GM12878 (cell line): ENCODE data around the gene SYT1. TPM values are rescaled to one million over a fixed set of nuclear protein-coding genes. Genes with fewer than 3 reads are reported as not detected.

ENCODE experiments used
- ATAC-seq: fragments of 200-7000 bp; cut with Tn5 transposase; 3 replicates; pipeline ENCODE4 v1.9.1; 2020; ENCODE audit warnings: mild to moderate bottlenecking, moderate library complexity
- BruUV-seq: library from RNA; stranded (reverse); fragments of 400-500 nt; replicated peaks from 2 replicates; lab custom pipeline; 2021; lab: Mats Ljungman, UMichigan
- CTCF ChIA-PET: fragments of 300-600 bp; sonication (Branson Sonifier 250); formaldehyde crosslinking; extraction: SDS; loops from one replicate; lab custom pipeline; 2021; ENCODE audit warnings: inconsistent platforms; lab: Yijun Ruan, JAX
- POLR2A ChIA-PET: fragments of 350-600 bp; formaldehyde crosslinking; extraction: SDS; loops from one replicate; lab custom pipeline; 2021; ENCODE audit warnings: inconsistent platforms; lab: Charles Lee
- RAD21 ChIA-PET: fragments of 300-600 bp; sonication (Branson Sonifier 250); formaldehyde crosslinking; loops from one replicate; lab custom pipeline; 2023; ENCODE audit warnings: antibody characterized with exemption; ENCODE audit not compliant: unreplicated experiment; lab: Charles Lee
- SMC1A ChIA-PET: fragments of 300-600 bp; sonication (Branson Sonifier 250); formaldehyde crosslinking; loops from one replicate; lab custom pipeline; 2023; ENCODE audit not compliant: unreplicated experiment, uncharacterized antibody; lab: Charles Lee
- DNase-seq: peaks from one replicate; pipeline ENCODE4 v3.0.0-alpha.2; 2011; ENCODE audit warnings: low read depth, low spot score
- FAIRE-seq: peaks from 3 replicates; lab custom pipeline; 2011; peaks lifted over from hg19 to GRCh38; lab: Jason Lieb, UNC
- H2AFZ ChIP-seq: 2 replicates; pipeline ENCODE4 v1.6.0; 2011; ENCODE audit warnings: low read depth, low read length, control low read depth; ENCODE audit not compliant: control insufficient read depth
- H3K27ac ChIP-seq: 2 replicates; pipeline ENCODE4 v1.5.1; 2011; ENCODE audit warnings: control low read depth; ENCODE audit not compliant: control insufficient read depth, insufficient read depth
- H3K27me3 ChIP-seq, 2 experiments: replicated peaks in 1 of 2; 2 replicates each; pipeline versions ENCODE4 v1.6.0 to v1.6.1; 2011; ENCODE audit warnings: low read length in 1 of 2; ENCODE audit not compliant: control insufficient read depth in 2 of 2, insufficient read depth in 2 of 2
- H3K36me3 ChIP-seq, 2 experiments: 2 replicates each; pipeline ENCODE4 v1.5.1; 2011; ENCODE audit warnings: low read length in 1 of 2; ENCODE audit not compliant: control insufficient read depth in 2 of 2, insufficient read depth in 2 of 2
- H3K4me1 ChIP-seq: 2 replicates; pipeline ENCODE4 v1.6.1; 2011; ENCODE audit warnings: mild to moderate bottlenecking, low read length, moderate library complexity, mixed read lengths; ENCODE audit not compliant: control insufficient read depth, insufficient read depth
- H3K4me2 ChIP-seq: 2 replicates; pipeline ENCODE4 v1.6.0; 2011; ENCODE audit warnings: control low read depth; ENCODE audit not compliant: control insufficient read depth, insufficient read depth
- H3K4me3 ChIP-seq: fragments of 200-600 bp; sonication (generic); 2 replicates; pipeline ENCODE4 v1.5.1; 2016
- H3K79me2 ChIP-seq: 2 replicates; pipeline ENCODE4 v1.6.0; 2011; ENCODE audit warnings: low read length; ENCODE audit not compliant: control insufficient read depth, insufficient read depth
- H3K9ac ChIP-seq: 2 replicates; pipeline ENCODE4 v1.8.0; 2011; ENCODE audit warnings: low read length, control low read depth, mixed read lengths; ENCODE audit not compliant: control insufficient read depth, insufficient read depth
- H3K9me3 ChIP-seq: replicated peaks from 3 replicates; pipeline ENCODE4 v1.5.1; 2011; ENCODE audit warnings: mild to moderate bottlenecking, low read length; ENCODE audit not compliant: control insufficient read depth, insufficient read depth
- H4K20me1 ChIP-seq: 2 replicates; pipeline ENCODE4 v1.6.0; 2011; ENCODE audit not compliant: control insufficient read depth, insufficient read depth
- BACH1 ChIP-seq: fragments of 450-650 bp; IDR thresholded peaks from 2 replicates; pipeline ENCODE4 v1.6.1; 2017; ENCODE audit warnings: mild to moderate bottlenecking, borderline replicate concordance
- CBX5 ChIP-seq: sonication (generic); IDR thresholded peaks from 2 replicates; pipeline ENCODE4 v1.6.1; 2016; ENCODE audit warnings: low read depth, moderate library complexity, mild to moderate bottlenecking, inconsistent platforms
- FOS ChIP-seq: IDR thresholded peaks from 3 replicates; pipeline ENCODE4 v1.6.1; 2011; ENCODE audit warnings: borderline replicate concordance; ENCODE audit not compliant: insufficient read length; ENCODE audit errors: extremely low read depth
- FOXM1 ChIP-seq: IDR thresholded peaks from 2 replicates; pipeline ENCODE4 v1.6.1; 2012; ENCODE audit warnings: low read depth, mild to moderate bottlenecking, inconsistent platforms, low read length, moderate library complexity
- GATAD2B ChIP-seq: fragments of 450-650 bp; conservative IDR thresholded peaks from 2 replicates; pipeline ENCODE4 v1.6.1; 2017; ENCODE audit warnings: low read depth, mild to moderate bottlenecking, moderate library complexity
- LARP7 ChIP-seq: fragments of 450-650 bp; IDR thresholded peaks from 2 replicates; pipeline ENCODE4 v1.6.1; 2017; ENCODE audit warnings: mild to moderate bottlenecking
- MEF2B ChIP-seq: fragments of 450-650 bp; IDR thresholded peaks from 2 replicates; pipeline ENCODE4 v1.6.1; 2018; ENCODE audit warnings: mild to moderate bottlenecking, moderate library complexity; ENCODE audit not compliant: partially characterized antibody, poor library complexity, severe bottlenecking
- POLR2AphosphoS5 ChIP-seq: IDR thresholded peaks from 2 replicates; pipeline ENCODE4 v1.6.1; 2011; ENCODE audit warnings: mild to moderate bottlenecking, low read length, inconsistent platforms
- RBBP5 ChIP-seq: fragments of 200-600 bp; sonication (generic); conservative IDR thresholded peaks from 2 replicates; pipeline ENCODE4 v1.6.1; 2016
- USF1 ChIP-seq: IDR thresholded peaks from 2 replicates; pipeline ENCODE4 v1.6.1; 2011; ENCODE audit warnings: borderline replicate concordance, low read depth, mild to moderate bottlenecking, moderate library complexity, mixed read lengths, low read length; ENCODE audit not compliant: insufficient read depth; ENCODE audit errors: extremely low read length
- ZNF207 ChIP-seq: fragments of 450-650 bp; IDR thresholded peaks from 2 replicates; pipeline ENCODE4 v1.6.1; 2014; ENCODE audit warnings: antibody characterized with exemption, mild to moderate bottlenecking, borderline replicate concordance
- ZNF384 ChIP-seq: IDR thresholded peaks from 2 replicates; pipeline ENCODE4 v1.6.1; 2012; ENCODE audit warnings: low read depth, mild to moderate bottlenecking, low read length, improper control_type of control experiment, borderline replicate concordance
- WGBS: methylation state at CpG from one replicate; pipeline ENCODE4 v1.1.6; 2016; ENCODE audit warnings: low lambda C conversion rate; ENCODE audit not compliant: insufficient replicate concordance, insufficient coverage; ENCODE audit errors: missing lambda C conversion rate; 5-methylcytosine and 5-hydroxymethylcytosine counted together
- in situ Hi-C: fragments of 300-500 bp; cut with MboI; formaldehyde crosslinking; loops from 9 replicates; pipeline ENCODE4 v1.14.3; 2018; ENCODE audit warnings: mixed read lengths
- intact Hi-C: fragments of 100-400 bp; cut with micrococcal nuclease; formaldehyde crosslinking; loops from one replicate; pipeline ENCODE4 v1.14.2; 2022; ENCODE audit not compliant: unreplicated experiment
- polyA plus RNA-seq, 11 experiments: library from polyadenylated mRNA; depleted of rRNA in 4 of 11; unstranded in 6 of 11; stranded (reverse) in 5 of 11; fragments of >200 nt; fragmentation: Nextera tagmentation in 4 of 11; fragmentation: Illumina TruSeq in 1 of 11; extraction: Ambion mirVana in 4 of 11; extraction: Trizol in 1 of 11; gene quantifications; 1 replicate in 1 of 11; 2 replicates in 10 of 11; pipeline versions ENCODE4 v1.2.1 to v1.2.3, GENCODE V29; 2011 to 2016; ENCODE audit warnings: inconsistent platforms in 2 of 11, missing spikeins in 2 of 11, low read depth in 1 of 11
- total RNA-seq, 4 experiments: library from RNA; depleted of rRNA in 3 of 4; stranded (reverse); fragments of >200 nt in 3 of 4; fragmentation: Illumina TruSeq in 1 of 4; extraction: Trizol in 1 of 4; gene quantifications; 2 replicates each; pipeline versions ENCODE4 v1.2.1 to v1.2.3, GENCODE V29; 2013 to 2021
- TF ChIP-seq, protein P1 (sequence below): fragments of 450-650 bp; conservative IDR thresholded peaks from 2 replicates; pipeline ENCODE4 v1.6.1; 2017; ENCODE audit warnings: mild to moderate bottlenecking, moderate library complexity

Gene SYT1
- total and polyA plus RNA-seq, 10 of the 15 experiments (the other 5 are each of a cell fraction or from before 2014, with no cell fraction given), result 0.10 to 0.28 TPM; not detected in 8

- intact Hi-C loops, result no loop called here
- no peak for DNase-seq
- H3K9ac ChIP-seq, result no peak overlapping the region
- H3K4me3 ChIP-seq, result no peak overlapping the region
- peak; percentile 41 for ATAC-seq
- ChIA-PET CTCF (no interaction called here), SMC1A (interaction anchor here (0.6 kb wide), 1 partner anchor 267 kb away, joined by 3 read pairs; no protein-coding TSS in a partner anchor), POLR2A (no interaction called here), RAD21 (no interaction called here)
- no peak overlapping the region for H3K27ac ChIP-seq
- H2AFZ ChIP-seq, result no peak overlapping the region
- no peaks in the 10 kb centered on the region for H3K36me3 ChIP-seq
- in situ Hi-C loops, result no loop called here
- H3K4me1 ChIP-seq, result no peaks in the 10 kb centered on the region
- 2% methylated on average over 3 of the region's 3 CpGs for WGBS
- no peak for FAIRE-seq
- no peaks in the 10 kb centered on the region for H3K9me3 ChIP-seq
- TF ChIP-seq FOS (no peak), USF1 (no peak), MEF2B (no peak), ZNF384 (no peak), RBBP5 (no peak), LARP7 (no peak), GATAD2B (no peak), CBX5 (no peak), BACH1 (no peak), FOXM1 (no peak), ZNF207 (no peak), POLR2AphosphoS5 (no peak)
- TF ChIP-seq, protein P1, sequence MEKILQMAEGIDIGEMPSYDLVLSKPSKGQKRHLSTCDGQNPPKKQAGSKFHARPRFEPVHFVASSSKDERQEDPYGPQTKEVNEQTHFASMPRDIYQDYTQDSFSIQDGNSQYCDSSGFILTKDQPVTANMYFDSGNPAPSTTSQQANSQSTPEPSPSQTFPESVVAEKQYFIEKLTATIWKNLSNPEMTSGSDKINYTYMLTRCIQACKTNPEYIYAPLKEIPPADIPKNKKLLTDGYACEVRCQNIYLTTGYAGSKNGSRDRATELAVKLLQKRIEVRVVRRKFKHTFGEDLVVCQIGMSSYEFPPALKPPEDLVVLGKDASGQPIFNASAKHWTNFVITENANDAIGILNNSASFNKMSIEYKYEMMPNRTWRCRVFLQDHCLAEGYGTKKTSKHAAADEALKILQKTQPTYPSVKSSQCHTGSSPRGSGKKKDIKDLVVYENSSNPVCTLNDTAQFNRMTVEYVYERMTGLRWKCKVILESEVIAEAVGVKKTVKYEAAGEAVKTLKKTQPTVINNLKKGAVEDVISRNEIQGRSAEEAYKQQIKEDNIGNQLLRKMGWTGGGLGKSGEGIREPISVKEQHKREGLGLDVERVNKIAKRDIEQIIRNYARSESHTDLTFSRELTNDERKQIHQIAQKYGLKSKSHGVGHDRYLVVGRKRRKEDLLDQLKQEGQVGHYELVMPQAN, result no peak
- no peak overlapping the region for H3K4me2 ChIP-seq
- H3K27me3 ChIP-seq, result no peaks in the 10 kb centered on the region
- no TSS peak for BruUV-seq
- no peaks in the 10 kb centered on the region for H3K79me2 ChIP-seq
- H4K20me1 ChIP-seq, result no peaks in the 10 kb centered on the region
Observed at GRCh38 chr12:78977304-78977867, 112.8 kb downstream of the SYT1 start.
